Skeletal muscle satellite cell (primary cell): ENCODE data around the gene C6orf89.

ENCODE experiments used
- H3K27me3 ChIP-seq: 2 replicates; pipeline ENCODE4 v1.7.0; 2013; ENCODE audit warnings: low read length; ENCODE audit not compliant: control insufficient read depth, insufficient read depth
- H3K36me3 ChIP-seq: 2 replicates; pipeline ENCODE4 v1.7.0; 2013; ENCODE audit warnings: mild to moderate bottlenecking, control low read depth, low read length; ENCODE audit not compliant: insufficient read depth
- H3K4me1 ChIP-seq: 2 replicates; pipeline ENCODE4 v1.7.0; 2013; ENCODE audit warnings: low read length; ENCODE audit not compliant: control insufficient read depth, insufficient read depth
- H3K4me2 ChIP-seq: 2 replicates; pipeline ENCODE4 v1.7.0; 2013; ENCODE audit warnings: mild to moderate bottlenecking, low read length
- H3K4me3 ChIP-seq: 2 replicates; pipeline ENCODE4 v1.7.0; 2013; ENCODE audit warnings: low read length
- H3K9ac ChIP-seq: 2 replicates; pipeline ENCODE4 v1.7.0; 2013; ENCODE audit warnings: mild to moderate bottlenecking, low read depth, low read length, moderate library complexity
- H3K9me3 ChIP-seq: replicated peaks from 2 replicates; pipeline ENCODE4 v1.7.0; 2013; ENCODE audit warnings: mild to moderate bottlenecking, control low read depth, low read length

C6orf89 gene

GRCh38 chr6:36856277-36856676 lies 29.5 kb upstream of the C6orf89 start:
- Histone ChIP-seq H3K9ac (no peak overlapping the region), H3K9me3 (no peaks in the 10 kb centered on the region), H3K4me2 (no peak overlapping the region), H3K27me3 (no peaks in the 10 kb centered on the region), H3K4me1 (peaks cover 24% of the 10 kb centered on the region), H3K4me3 (no peak overlapping the region), H3K36me3 (peaks cover 19% of the 10 kb centered on the region)

- Histone ChIP-seq H3K36me3 (peaks cover 19% of the 10 kb centered on the region), H3K27me3 (no peaks in the 10 kb centered on the region), H3K9me3 (no peaks in the 10 kb centered on the region), H3K4me3 (no peak overlapping the region), H3K4me2 (no peak overlapping the region), H3K9ac (no peak overlapping the region), H3K4me1 (peaks cover 17% of the 10 kb centered on the region)
Observed at GRCh38 chr6:36857325-36857724, 28.4 kb upstream of the C6orf89 start.

- no peaks in the 10 kb centered on the region for H3K27me3 ChIP-seq
- no peak overlapping the region for H3K4me3 ChIP-seq
- no peaks in the 10 kb centered on the region for H3K9me3 ChIP-seq
- peaks cover 28% of the 10 kb centered on the region for H3K36me3 ChIP-seq
- H3K4me2 ChIP-seq, result no peak overlapping the region
- H3K9ac ChIP-seq, result no peak overlapping the region
- H3K4me1 ChIP-seq, result peaks cover 7% of the 10 kb centered on the region
Observed at GRCh38 chr6:36858407-36858981, 27.3 kb upstream of the C6orf89 start.

- Histone ChIP-seq H3K27me3 (no peaks in the 10 kb centered on the region), H3K36me3 (peaks cover 28% of the 10 kb centered on the region), H3K4me3 (no peak overlapping the region), H3K4me2 (no peak overlapping the region), H3K9me3 (no peaks in the 10 kb centered on the region), H3K4me1 (no peaks in the 10 kb centered on the region), H3K9ac (no peak overlapping the region)
Observed at GRCh38 chr6:36860126-36860525, 25.6 kb upstream of the C6orf89 start.

- no peaks in the 10 kb centered on the region for H3K27me3 ChIP-seq
- no peaks in the 10 kb centered on the region for H3K9me3 ChIP-seq
- H3K9ac ChIP-seq, result no peak overlapping the region
- peaks cover 27% of the 10 kb centered on the region for H3K36me3 ChIP-seq
- no peak overlapping the region for H3K4me2 ChIP-seq
- no peaks in the 10 kb centered on the region for H3K4me1 ChIP-seq
- no peak overlapping the region for H3K4me3 ChIP-seq
Observed at GRCh38 chr6:36862164-36862847, 23.4 kb upstream of the C6orf89 start.

GRCh38 chr6:36862848-36863382 lies 22.8 kb upstream of the C6orf89 start:
- Histone ChIP-seq H3K4me3 (no peak overlapping the region), H3K36me3 (peaks cover 27% of the 10 kb centered on the region), H3K4me1 (no peaks in the 10 kb centered on the region), H3K9ac (no peak overlapping the region), H3K4me2 (no peak overlapping the region), H3K27me3 (no peaks in the 10 kb centered on the region), H3K9me3 (no peaks in the 10 kb centered on the region)

GRCh38 chr6:36863670-36864540 lies 21.8 kb upstream of the C6orf89 start:
- H3K9ac ChIP-seq, result no peak overlapping the region
- no peak overlapping the region for H3K4me2 ChIP-seq
- no peaks in the 10 kb centered on the region for H3K9me3 ChIP-seq
- H3K4me3 ChIP-seq, result no peak overlapping the region
- no peaks in the 10 kb centered on the region for H3K4me1 ChIP-seq
- H3K36me3 ChIP-seq, result peaks cover 31% of the 10 kb centered on the region
- no peaks in the 10 kb centered on the region for H3K27me3 ChIP-seq

GRCh38 chr6:36865835-36866234 lies 19.9 kb upstream of the C6orf89 start:
- no peaks in the 10 kb centered on the region for H3K9me3 ChIP-seq
- H3K4me2 ChIP-seq, result no peak overlapping the region
- peaks cover 34% of the 10 kb centered on the region for H3K36me3 ChIP-seq
- H3K9ac ChIP-seq, result no peak overlapping the region
- no peaks in the 10 kb centered on the region for H3K27me3 ChIP-seq
- no peaks in the 10 kb centered on the region for H3K4me1 ChIP-seq
- no peak overlapping the region for H3K4me3 ChIP-seq

GRCh38 chr6:36867471-36868224 lies 18.1 kb upstream of the C6orf89 start:
- Histone ChIP-seq H3K4me3 (no peak overlapping the region), H3K9ac (no peak overlapping the region), H3K4me2 (no peak overlapping the region), H3K4me1 (no peaks in the 10 kb centered on the region), H3K27me3 (no peaks in the 10 kb centered on the region), H3K36me3 (peaks cover 36% of the 10 kb centered on the region), H3K9me3 (no peaks in the 10 kb centered on the region)

- no peak overlapping the region for H3K4me2 ChIP-seq
- peaks cover 11% of the 10 kb centered on the region for H3K4me1 ChIP-seq
- H3K9me3 ChIP-seq, result no peaks in the 10 kb centered on the region
- no peak overlapping the region for H3K9ac ChIP-seq
- H3K4me3 ChIP-seq, result no peak overlapping the region
- peaks cover 13% of the 10 kb centered on the region for H3K36me3 ChIP-seq
- no peaks in the 10 kb centered on the region for H3K27me3 ChIP-seq
Observed at GRCh38 chr6:36871686-36872085, 14.1 kb upstream of the C6orf89 start.

GRCh38 chr6:36873115-36873514 lies 12.6 kb upstream of the C6orf89 start:
- no peaks in the 10 kb centered on the region for H3K27me3 ChIP-seq
- H3K9me3 ChIP-seq, result no peaks in the 10 kb centered on the region
- no peak overlapping the region for H3K9ac ChIP-seq
- no peak overlapping the region for H3K4me3 ChIP-seq
- peak overlapping the region; percentile 79 for H3K4me2 ChIP-seq
- H3K4me1 ChIP-seq, result peaks cover 11% of the 10 kb centered on the region
- peaks cover 9% of the 10 kb centered on the region for H3K36me3 ChIP-seq
